Liver (tissue), 9 donors: Measurements from ENCODE around the gene MLLT3. TPM values are rescaled to one million over a fixed set of nuclear protein-coding genes. Genes with fewer than 3 reads are reported as not detected.

Source experiments
- DNase-seq: peaks from one replicate; pipeline ENCODE4 v3.0.0-alpha.2; 2017; ENCODE audit warnings: low spot score
- H3K27ac ChIP-seq, 2 donors: one replicate each; pipeline ENCODE4 v1.7.0; 2013; ENCODE audit warnings: inconsistent platforms in 2 of 2, low read length in 2 of 2, control low read depth in 1 of 2, low read depth in 1 of 2, mild to moderate bottlenecking in 1 of 2
- H3K27me3 ChIP-seq, 4 donors: one replicate each; pipeline versions ENCODE4 v1.6.1 to v1.7.0; 2013; ENCODE audit warnings: low read length in 3 of 4, inconsistent platforms in 1 of 4, mild to moderate bottlenecking in 1 of 4, moderate library complexity in 1 of 4; ENCODE audit not compliant: control insufficient read depth in 4 of 4, insufficient read depth in 4 of 4
- H3K36me3 ChIP-seq, 4 donors: one replicate each; pipeline versions ENCODE4 v1.6.1 to v1.7.0; 2013; ENCODE audit warnings: low read length in 3 of 4, mild to moderate bottlenecking in 3 of 4, low read depth in 1 of 4, moderate library complexity in 1 of 4; ENCODE audit not compliant: control insufficient read depth in 4 of 4, insufficient read depth in 3 of 4
- H3K4me1 ChIP-seq, 4 donors: one replicate each; pipeline versions ENCODE4 v1.6.1 to v1.7.0; 2013; ENCODE audit warnings: low read length in 3 of 4, mild to moderate bottlenecking in 3 of 4, moderate library complexity in 1 of 4; ENCODE audit not compliant: control insufficient read depth in 4 of 4, insufficient read depth in 4 of 4
- H3K4me3 ChIP-seq, 3 donors: one replicate each; pipeline versions ENCODE4 v1.6.1 to v1.7.0; 2013; ENCODE audit warnings: low read length in 3 of 3, control low read depth in 1 of 3, low read depth in 1 of 3, mild to moderate bottlenecking in 1 of 3
- H3K9ac ChIP-seq, 2 donors: one replicate each; pipeline ENCODE4 v1.7.0; 2013; ENCODE audit warnings: low read length in 2 of 2, mild to moderate bottlenecking in 2 of 2, moderate library complexity in 2 of 2, control low read depth in 1 of 2, low read depth in 1 of 2
- H3K9me3 ChIP-seq, 4 donors: one replicate each; pipeline versions ENCODE4 v1.6.1 to v1.7.0; 2013; ENCODE audit warnings: low read length in 3 of 4; ENCODE audit not compliant: control insufficient read depth in 4 of 4
- EGR1 ChIP-seq, 2 donors: IDR thresholded peaks; 2 replicates each; pipeline ENCODE4 v1.6.1; 2016 to 2018; ENCODE audit warnings: antibody characterized with exemption in 2 of 2, low read depth in 2 of 2
- FOXA1 ChIP-seq: IDR thresholded peaks from 2 replicates; pipeline ENCODE4 v1.6.1; 2016; ENCODE audit warnings: antibody characterized with exemption
- FOXA2 ChIP-seq: IDR thresholded peaks from 2 replicates; pipeline ENCODE4 v1.6.1; 2016; ENCODE audit warnings: antibody characterized with exemption
- GABPA ChIP-seq, 2 donors: IDR thresholded peaks in 1 of 2; conservative IDR thresholded peaks in 1 of 2; 2 replicates each; pipeline ENCODE4 v1.6.1; 2016; ENCODE audit warnings: antibody characterized with exemption in 2 of 2, mild to moderate bottlenecking in 1 of 2, moderate library complexity in 1 of 2
- HNF4G ChIP-seq: IDR thresholded peaks from 2 replicates; pipeline ENCODE4 v1.6.1; 2016; ENCODE audit warnings: antibody characterized with exemption
- JUND ChIP-seq, 2 donors: IDR thresholded peaks; 2 replicates each; pipeline ENCODE4 v1.6.1; 2016; ENCODE audit warnings: antibody characterized with exemption in 2 of 2
- NR2F2 ChIP-seq: IDR thresholded peaks from 2 replicates; pipeline ENCODE4 v1.6.1; 2016; ENCODE audit warnings: antibody characterized with exemption
- RAD21 ChIP-seq, 2 donors: IDR thresholded peaks; 2 replicates each; pipeline ENCODE4 v1.6.1; 2016; ENCODE audit warnings: antibody characterized with exemption in 2 of 2, mild to moderate bottlenecking in 2 of 2
- RXRA ChIP-seq, 2 donors: IDR thresholded peaks; 2 replicates each; pipeline ENCODE4 v1.6.1; 2017 to 2018; ENCODE audit warnings: antibody characterized with exemption in 2 of 2, mild to moderate bottlenecking in 1 of 2
- SP1 ChIP-seq: IDR thresholded peaks from 2 replicates; pipeline ENCODE4 v1.6.1; 2018; ENCODE audit warnings: antibody characterized with exemption, mild to moderate bottlenecking
- TAF1 ChIP-seq: conservative IDR thresholded peaks from 2 replicates; pipeline ENCODE4 v1.6.1; 2016; ENCODE audit warnings: antibody characterized with exemption, mild to moderate bottlenecking
- YY1 ChIP-seq: IDR thresholded peaks from 2 replicates; pipeline ENCODE4 v1.6.1; 2016; ENCODE audit warnings: antibody characterized with exemption, mild to moderate bottlenecking
- WGBS: extraction: QIAGEN DNeasy Blood & Tissue Kit; methylation state at CpG from one replicate; pipeline ENCODE4 v1.1.7; 2013; 5-methylcytosine and 5-hydroxymethylcytosine counted together
- polyA plus RNA-seq, 2 donors: library from polyadenylated mRNA; stranded (reverse) in 1 of 2; unstranded in 1 of 2; fragments of 200-250 nt in 1 of 2; fragments of >200 nt in 1 of 2; fragmentation: Nextera tagmentation in 1 of 2; extraction: Ambion mirVana in 1 of 2; gene quantifications; one replicate each; pipeline versions ENCODE4 v1.2.1 to v1.2.3, GENCODE V29; 2013 to 2015
- total RNA-seq, 2 donors: library from RNA; depleted of rRNA; stranded (reverse); fragments of >200 nt; gene quantifications; one replicate each; pipeline ENCODE4 v1.2.3, GENCODE V29; 2014
- TF ChIP-seq, protein P1 (sequence below): fragments of 150-350 bp; IDR thresholded peaks from 2 replicates; pipeline ENCODE4 v1.5.1; 2017; ENCODE audit warnings: improper control_type of control experiment, low read depth, low read length; ENCODE audit not compliant: missing input control
- TF ChIP-seq, protein P2 (sequence below): IDR thresholded peaks from 2 replicates; pipeline ENCODE4 v1.6.1; 2016; ENCODE audit warnings: antibody characterized with exemption
- TF ChIP-seq, protein P3 (sequence below): IDR thresholded peaks from 2 replicates; pipeline ENCODE4 v1.6.1; 2016; ENCODE audit warnings: antibody characterized with exemption, mild to moderate bottlenecking
- TF ChIP-seq, protein P4 (sequence below): IDR thresholded peaks from 2 replicates; pipeline ENCODE4 v1.6.1; 2016; ENCODE audit warnings: antibody characterized with exemption
- TF ChIP-seq, protein P5 (sequence below): IDR thresholded peaks from 2 replicates; pipeline ENCODE4 v1.6.1; 2016; ENCODE audit warnings: antibody characterized with exemption
- donor health status: healthy.
- donor health status: healthy.
- donor health status: healthy.
- donor health status: healthy.
- donor health status: healthy.

The MLLT3 gene
- total and polyA plus RNA-seq, 4 donors: 0.79 to 25.5 (median 1.3) TPM

DNA sequence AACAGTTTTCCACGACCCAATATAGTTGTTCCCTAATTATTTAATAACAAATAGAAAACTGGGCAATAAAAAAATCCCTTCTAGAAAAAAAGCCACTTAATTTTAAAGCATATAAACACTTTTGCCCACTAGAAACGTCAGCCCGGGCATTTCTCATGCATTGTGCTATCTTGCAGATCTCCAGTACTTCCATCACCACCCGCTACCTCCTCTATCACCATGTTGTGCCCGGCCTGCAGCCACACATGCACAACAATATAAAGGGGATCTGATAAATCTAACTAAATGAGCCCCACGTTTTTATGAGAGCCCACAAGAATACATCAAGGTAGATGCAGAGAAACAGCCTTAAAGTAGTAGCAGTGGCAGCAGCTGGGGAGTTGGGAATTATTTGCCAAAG is 272.7 kb downstream of the MLLT3 start:
- TF ChIP-seq, protein P1, sequence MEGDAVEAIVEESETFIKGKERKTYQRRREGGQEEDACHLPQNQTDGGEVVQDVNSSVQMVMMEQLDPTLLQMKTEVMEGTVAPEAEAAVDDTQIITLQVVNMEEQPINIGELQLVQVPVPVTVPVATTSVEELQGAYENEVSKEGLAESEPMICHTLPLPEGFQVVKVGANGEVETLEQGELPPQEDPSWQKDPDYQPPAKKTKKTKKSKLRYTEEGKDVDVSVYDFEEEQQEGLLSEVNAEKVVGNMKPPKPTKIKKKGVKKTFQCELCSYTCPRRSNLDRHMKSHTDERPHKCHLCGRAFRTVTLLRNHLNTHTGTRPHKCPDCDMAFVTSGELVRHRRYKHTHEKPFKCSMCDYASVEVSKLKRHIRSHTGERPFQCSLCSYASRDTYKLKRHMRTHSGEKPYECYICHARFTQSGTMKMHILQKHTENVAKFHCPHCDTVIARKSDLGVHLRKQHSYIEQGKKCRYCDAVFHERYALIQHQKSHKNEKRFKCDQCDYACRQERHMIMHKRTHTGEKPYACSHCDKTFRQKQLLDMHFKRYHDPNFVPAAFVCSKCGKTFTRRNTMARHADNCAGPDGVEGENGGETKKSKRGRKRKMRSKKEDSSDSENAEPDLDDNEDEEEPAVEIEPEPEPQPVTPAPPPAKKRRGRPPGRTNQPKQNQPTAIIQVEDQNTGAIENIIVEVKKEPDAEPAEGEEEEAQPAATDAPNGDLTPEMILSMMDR: no peak
- TF ChIP-seq TAF1: no peak
- TF ChIP-seq RXRA (IDR thresholded peaks at IDR 0.05): no peak
- TF ChIP-seq FOXA1: no peak
- no peak for TF ChIP-seq YY1
- TF ChIP-seq FOXA2: no peak
- no peak for TF ChIP-seq RAD21 (IDR thresholded peaks at IDR 0.05)
- TF ChIP-seq, protein P2, sequence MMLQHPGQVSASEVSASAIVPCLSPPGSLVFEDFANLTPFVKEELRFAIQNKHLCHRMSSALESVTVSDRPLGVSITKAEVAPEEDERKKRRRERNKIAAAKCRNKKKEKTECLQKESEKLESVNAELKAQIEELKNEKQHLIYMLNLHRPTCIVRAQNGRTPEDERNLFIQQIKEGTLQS: no peak
- no peak for TF ChIP-seq SP1
- TF ChIP-seq, protein P3, sequence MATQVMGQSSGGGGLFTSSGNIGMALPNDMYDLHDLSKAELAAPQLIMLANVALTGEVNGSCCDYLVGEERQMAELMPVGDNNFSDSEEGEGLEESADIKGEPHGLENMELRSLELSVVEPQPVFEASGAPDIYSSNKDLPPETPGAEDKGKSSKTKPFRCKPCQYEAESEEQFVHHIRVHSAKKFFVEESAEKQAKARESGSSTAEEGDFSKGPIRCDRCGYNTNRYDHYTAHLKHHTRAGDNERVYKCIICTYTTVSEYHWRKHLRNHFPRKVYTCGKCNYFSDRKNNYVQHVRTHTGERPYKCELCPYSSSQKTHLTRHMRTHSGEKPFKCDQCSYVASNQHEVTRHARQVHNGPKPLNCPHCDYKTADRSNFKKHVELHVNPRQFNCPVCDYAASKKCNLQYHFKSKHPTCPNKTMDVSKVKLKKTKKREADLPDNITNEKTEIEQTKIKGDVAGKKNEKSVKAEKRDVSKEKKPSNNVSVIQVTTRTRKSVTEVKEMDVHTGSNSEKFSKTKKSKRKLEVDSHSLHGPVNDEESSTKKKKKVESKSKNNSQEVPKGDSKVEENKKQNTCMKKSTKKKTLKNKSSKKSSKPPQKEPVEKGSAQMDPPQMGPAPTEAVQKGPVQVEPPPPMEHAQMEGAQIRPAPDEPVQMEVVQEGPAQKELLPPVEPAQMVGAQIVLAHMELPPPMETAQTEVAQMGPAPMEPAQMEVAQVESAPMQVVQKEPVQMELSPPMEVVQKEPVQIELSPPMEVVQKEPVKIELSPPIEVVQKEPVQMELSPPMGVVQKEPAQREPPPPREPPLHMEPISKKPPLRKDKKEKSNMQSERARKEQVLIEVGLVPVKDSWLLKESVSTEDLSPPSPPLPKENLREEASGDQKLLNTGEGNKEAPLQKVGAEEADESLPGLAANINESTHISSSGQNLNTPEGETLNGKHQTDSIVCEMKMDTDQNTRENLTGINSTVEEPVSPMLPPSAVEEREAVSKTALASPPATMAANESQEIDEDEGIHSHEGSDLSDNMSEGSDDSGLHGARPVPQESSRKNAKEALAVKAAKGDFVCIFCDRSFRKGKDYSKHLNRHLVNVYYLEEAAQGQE: no peak
- TF ChIP-seq GABPA (IDR thresholded peaks at IDR 0.05 in 1 of 2, conservative IDR thresholded peaks at IDR 0.05 in 1 of 2): no peak
- TF ChIP-seq, protein P4, sequence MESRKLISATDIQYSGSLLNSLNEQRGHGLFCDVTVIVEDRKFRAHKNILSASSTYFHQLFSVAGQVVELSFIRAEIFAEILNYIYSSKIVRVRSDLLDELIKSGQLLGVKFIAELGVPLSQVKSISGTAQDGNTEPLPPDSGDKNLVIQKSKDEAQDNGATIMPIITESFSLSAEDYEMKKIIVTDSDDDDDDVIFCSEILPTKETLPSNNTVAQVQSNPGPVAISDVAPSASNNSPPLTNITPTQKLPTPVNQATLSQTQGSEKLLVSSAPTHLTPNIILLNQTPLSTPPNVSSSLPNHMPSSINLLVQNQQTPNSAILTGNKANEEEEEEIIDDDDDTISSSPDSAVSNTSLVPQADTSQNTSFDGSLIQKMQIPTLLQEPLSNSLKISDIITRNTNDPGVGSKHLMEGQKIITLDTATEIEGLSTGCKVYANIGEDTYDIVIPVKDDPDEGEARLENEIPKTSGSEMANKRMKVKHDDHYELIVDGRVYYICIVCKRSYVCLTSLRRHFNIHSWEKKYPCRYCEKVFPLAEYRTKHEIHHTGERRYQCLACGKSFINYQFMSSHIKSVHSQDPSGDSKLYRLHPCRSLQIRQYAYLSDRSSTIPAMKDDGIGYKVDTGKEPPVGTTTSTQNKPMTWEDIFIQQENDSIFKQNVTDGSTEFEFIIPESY: no peak
- TF ChIP-seq JUND (IDR thresholded peaks at IDR 0.05): no peak
- no peak for TF ChIP-seq HNF4G
- H3K36me3 ChIP-seq: peaks cover 0 to 2% (median 0%) of the 10 kb centered on the region in 4 donors

DNA sequence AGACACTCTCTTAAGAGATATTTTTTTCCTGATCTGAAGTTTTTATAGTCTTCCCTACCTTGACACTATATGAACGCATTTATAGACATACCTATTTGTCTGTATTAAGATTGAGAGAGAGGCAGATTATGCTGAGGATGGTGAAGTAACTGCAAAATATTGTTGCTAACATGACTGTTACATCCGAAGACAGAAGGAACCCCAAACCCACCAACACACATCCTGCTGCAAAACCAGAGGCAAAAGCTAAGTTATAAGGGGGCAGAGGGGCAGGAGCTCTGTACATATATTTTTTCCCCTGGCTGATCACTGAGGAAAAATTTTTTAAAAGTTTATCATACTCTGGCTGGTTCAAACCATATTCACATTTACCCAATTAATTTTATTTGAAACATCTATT is 279.0 kb downstream of the MLLT3 start:
- 88% methylated on average over 2 of the region's 2 CpGs for WGBS
- TF ChIP-seq SP1 (no peak), RAD21 (IDR thresholded peaks at IDR 0.05) (no peak), FOXA2 (no peak), YY1 (no peak), FOXA1 (no peak), RXRA (IDR thresholded peaks at IDR 0.05) (no peak), TAF1 (no peak), NR2F2 (no peak), JUND (IDR thresholded peaks at IDR 0.05) (no peak), GABPA (IDR thresholded peaks at IDR 0.05 in 1 of 2, conservative IDR thresholded peaks at IDR 0.05 in 1 of 2) (no peak), EGR1 (IDR thresholded peaks at IDR 0.05; ENCODE audit: low read depth in 2 of 2) (no peak), HNF4G (no peak)
- TF ChIP-seq, protein P1: no peak
- TF ChIP-seq, protein P5, sequence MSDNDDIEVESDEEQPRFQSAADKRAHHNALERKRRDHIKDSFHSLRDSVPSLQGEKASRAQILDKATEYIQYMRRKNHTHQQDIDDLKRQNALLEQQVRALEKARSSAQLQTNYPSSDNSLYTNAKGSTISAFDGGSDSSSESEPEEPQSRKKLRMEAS: no peak
- TF ChIP-seq, protein P3: no peak

More for the DNA sequence above, 272.7 kb downstream of the MLLT3 start:
- 89% methylated on average over 6 of the region's 6 CpGs for WGBS
- Histone ChIP-seq H3K27me3 (no peaks in the 10 kb centered on the region), H3K9ac (no peak overlapping the region), H3K9me3 (no peaks in the 10 kb centered on the region), H3K4me1 (no peaks in the 10 kb centered on the region), H3K27ac (no peak overlapping the region), H3K4me3 (no peak overlapping the region)
- no peak for DNase-seq

More for the DNA sequence above, 279.0 kb downstream of the MLLT3 start:
- Histone ChIP-seq H3K4me3 (no peak overlapping the region), H3K27me3 (peaks cover 0 to 2% (median 0%) of the 10 kb centered on the region in 4 donors), H3K27ac (no peak overlapping the region), H3K9ac (no peak overlapping the region), H3K4me1 (no peaks in the 10 kb centered on the region), H3K36me3 (peaks cover 0 to 2% (median 0%) of the 10 kb centered on the region in 4 donors), H3K9me3 (no peaks in the 10 kb centered on the region)
- no peak for DNase-seq
